ENCODE measurements around the gene TTC12.

GRCh38 chr11:113356203-113356602, 41.8 kb downstream of the TTC12 start:
- TF ChIP-seq POLR2A (IDR thresholded peaks at IDR 0.05) (no peak), CTCF (IDR thresholded peaks at IDR 0.05) (no peak), POLR2AphosphoS5 (IDR thresholded peaks at IDR 0.05; ENCODE audit: insufficient read depth in 1 of 2, low read depth in 1 of 2) (no peak)

All from vagina (tissue), 2 donors.